HG02759 (cell line): Measurements from ENCODE around the gene TMTC2.
"Not testable (repeated sequence)": the region's sequence is repeated elsewhere in the genome, so short reads cannot be mapped to it uniquely, and the experiment has no call there.

Experiments used
- ATAC-seq: cut with Tn5 transposase; IDR thresholded peaks from one replicate; pipeline ENCODE4 v1.9.1; 2021; ENCODE audit warnings: mild to moderate bottlenecking, moderate library complexity; ENCODE audit not compliant: unreplicated experiment

The TMTC2 gene

DNA sequence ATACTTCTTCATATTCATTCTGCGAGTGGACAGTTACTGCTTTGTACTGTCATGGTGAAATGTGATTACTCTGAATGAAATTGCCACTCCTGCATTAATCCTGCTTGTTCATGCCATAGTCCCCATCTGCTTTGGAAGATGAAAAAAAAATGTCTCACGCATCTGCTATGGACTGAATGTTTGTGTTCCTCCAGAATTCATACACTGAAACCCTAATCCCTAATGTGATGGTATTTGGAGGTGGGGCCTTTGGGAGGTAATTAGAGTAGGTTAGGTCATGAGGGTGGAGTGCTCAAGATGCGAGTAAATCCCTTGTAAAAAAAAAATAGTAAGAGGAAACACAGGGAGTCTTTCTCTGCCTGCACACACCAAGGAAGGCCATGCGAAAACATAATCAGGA, 427.2 kb downstream of the TMTC2 start:
- no peak for ATAC-seq

DNA sequence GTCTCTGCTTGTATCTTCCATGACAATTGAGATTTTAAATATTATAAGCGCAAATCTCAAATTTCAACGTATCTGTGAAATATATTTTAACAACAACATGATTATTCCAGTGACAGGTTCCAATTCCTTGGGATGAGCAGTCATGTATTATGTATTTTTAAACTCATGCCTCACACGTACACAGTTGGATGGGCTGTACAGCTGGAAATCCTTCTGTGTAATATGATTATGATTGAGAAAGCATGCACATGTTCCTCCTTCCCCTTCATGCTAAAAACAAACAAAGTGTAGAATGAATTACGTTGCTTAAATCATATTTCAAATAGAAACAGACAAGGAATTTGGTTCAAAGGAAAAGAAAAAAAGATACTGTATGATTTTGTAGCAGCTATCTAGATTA, 428.3 kb downstream of the TMTC2 start:
- ATAC-seq = no peak

- not testable (repeated sequence) for ATAC-seq
Measured at GRCh38 chr12:83117926-83118325, 431.2 kb downstream of the TMTC2 start.

GRCh38 chr12:83121897-83122622, 435.4 kb downstream of the TMTC2 start:
- no peak for ATAC-seq

GRCh38 chr12:83122623-83122934, 435.9 kb downstream of the TMTC2 start:
- ATAC-seq = no peak

- ATAC-seq = no peak
Measured at GRCh38 chr12:83123039-83123438, 436.3 kb downstream of the TMTC2 start.

GRCh38 chr12:83128540-83128939, 441.8 kb downstream of the TMTC2 start:
- ATAC-seq = no peak

- no peak for ATAC-seq
Measured at GRCh38 chr12:83130178-83130577, 443.5 kb downstream of the TMTC2 start.

GRCh38 chr12:83132360-83132759, 445.7 kb downstream of the TMTC2 start:
- no peak for ATAC-seq

- no peak for ATAC-seq
Measured at GRCh38 chr12:83136411-83136810, 449.7 kb downstream of the TMTC2 start.

GRCh38 chr12:83140135-83140534, 453.4 kb downstream of the TMTC2 start:
- no peak for ATAC-seq

- no peak for ATAC-seq
Measured at GRCh38 chr12:83141460-83141994, 454.8 kb downstream of the TMTC2 start.

- ATAC-seq = no peak
Measured at GRCh38 chr12:83142914-83143313, 456.2 kb downstream of the TMTC2 start.

DNA sequence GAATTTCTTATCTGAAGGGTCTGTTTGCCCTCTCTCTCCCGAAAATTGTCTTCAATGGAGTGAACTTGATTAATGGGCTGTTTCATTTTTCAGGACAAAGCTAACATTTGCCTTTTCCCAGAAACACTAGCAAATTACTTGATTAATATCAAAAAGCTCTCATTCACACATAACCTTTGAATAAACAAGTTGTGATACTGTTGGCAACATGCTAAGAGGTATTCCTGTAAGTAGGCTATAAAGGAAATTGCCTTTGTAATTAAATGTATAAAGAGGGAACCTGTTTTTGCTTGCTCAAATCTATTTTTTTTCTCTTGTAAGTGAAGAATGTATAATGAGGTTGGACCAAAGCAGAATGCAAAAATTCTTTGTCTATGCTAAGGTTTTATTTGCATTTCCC, 457.2 kb downstream of the TMTC2 start:
- no peak for ATAC-seq

DNA sequence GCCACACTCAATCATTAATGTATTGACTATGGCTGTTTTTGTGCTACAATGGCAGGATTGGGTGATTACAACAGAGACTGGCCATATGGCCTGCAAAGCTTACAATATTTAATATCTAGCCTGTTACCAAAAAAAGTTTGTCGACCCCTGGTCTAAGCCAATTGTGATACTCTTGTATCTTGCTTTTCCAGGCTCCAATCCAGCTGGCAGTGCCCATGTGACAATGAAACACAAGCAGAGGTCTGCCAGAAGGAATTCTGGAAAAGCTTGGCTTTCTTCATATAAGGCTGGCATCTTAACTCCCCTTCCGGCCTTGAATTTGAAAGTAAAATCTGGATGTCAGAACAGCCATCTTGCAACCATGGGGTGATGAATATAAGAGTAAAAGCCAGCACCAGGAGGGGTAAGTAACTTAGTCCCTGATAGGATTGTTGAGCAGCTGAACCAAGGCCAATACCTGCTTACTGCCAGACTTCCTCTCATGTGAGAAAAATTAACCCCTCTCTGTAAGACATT, 458.7 kb downstream of the TMTC2 start:
- ATAC-seq = no peak

DNA sequence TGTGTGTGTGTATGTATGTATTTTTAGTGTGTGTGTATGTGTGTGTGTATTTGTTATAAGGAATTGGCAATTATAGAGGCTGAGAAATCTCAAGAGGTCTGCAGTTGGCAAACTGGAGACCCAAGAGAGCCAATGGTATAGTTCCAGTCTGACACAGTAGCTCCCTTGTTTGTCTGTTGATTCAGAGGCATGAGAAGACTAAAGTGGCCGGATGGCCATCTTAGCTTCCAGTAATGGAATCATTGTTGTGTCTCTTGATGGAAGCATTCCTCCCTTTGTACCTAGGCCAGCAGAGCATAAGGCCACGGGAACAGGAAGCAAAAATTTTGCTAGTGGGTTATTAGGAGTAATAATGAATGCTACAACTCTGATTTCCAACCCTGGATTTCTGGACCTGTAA, 460.6 kb downstream of the TMTC2 start:
- no peak for ATAC-seq

- ATAC-seq = no peak
Measured at GRCh38 chr12:83149987-83150386, 463.3 kb downstream of the TMTC2 start.

DNA sequence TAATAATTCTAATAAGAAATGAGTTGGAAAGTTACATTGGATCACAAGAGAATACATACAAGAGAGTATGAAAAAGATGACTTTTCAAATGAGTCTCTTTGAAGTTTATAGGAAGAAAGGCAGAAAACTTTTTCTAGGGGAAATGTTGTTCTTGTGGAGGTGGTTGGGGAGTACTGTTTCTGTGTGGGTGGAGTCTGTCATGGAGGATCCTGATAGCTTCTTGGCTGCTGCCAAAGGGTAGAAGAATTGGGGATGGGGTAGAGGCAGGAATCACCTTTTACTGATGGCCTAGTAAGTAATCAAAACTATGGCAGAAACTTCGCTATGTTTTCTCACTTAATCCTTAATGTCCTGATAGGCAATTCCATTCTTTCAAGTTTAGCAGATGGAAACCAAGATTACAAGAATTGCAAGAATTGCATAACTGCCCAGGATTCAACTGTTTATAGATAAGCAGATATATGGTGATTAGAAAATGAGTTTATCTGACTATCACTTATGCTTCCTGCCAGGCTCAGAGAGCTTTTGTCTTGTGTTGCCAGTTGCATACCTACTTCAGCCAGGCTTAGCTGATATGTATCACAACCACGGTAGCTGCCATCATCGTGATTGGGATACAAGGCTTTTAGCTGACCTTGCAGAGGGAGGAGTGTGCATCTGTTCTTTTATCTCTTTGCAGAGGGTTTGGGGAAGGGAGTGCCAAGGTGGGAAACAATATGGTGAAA, 463.9 kb downstream of the TMTC2 start:
- no peak for ATAC-seq

- ATAC-seq = no peak
Measured at GRCh38 chr12:83153177-83153576, 466.5 kb downstream of the TMTC2 start.

DNA sequence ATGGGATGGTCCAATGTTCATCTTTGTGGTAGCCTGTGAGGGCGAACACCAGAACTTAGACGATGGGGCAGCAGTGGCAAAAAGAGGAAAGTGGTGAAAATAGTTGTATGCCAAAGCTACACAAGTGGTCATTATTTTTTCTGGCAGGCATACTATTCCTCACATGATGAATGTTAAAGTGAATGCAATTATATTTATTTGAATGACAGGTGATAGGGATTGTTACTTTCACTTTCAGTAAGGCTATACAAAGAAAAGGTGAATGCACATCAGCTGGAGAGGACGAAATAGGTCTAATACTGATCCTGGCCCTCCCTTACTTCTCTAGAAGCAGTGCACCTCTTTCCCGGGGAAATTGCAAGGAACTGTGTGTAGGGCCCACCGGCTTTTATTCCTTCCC, 470.1 kb downstream of the TMTC2 start:
- no peak for ATAC-seq

DNA sequence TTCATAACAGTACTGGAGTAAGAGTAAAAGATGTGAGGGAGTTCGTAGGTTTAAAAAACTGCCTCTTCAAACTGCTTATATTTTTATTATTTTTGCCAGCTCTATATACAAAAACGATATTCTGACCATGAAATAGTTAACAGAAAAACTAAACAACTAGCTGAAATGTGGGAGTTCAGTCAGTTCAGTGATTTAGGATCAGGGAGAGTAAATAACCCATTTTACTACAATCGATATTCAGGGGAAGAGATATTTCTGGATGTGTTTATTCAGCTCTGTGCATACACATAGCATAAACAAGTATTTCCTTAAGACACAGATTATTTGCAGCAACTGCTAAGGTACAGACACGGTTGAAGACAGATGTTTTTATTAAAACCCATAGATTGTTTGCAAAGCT, 470.9 kb downstream of the TMTC2 start:
- no peak for ATAC-seq

DNA sequence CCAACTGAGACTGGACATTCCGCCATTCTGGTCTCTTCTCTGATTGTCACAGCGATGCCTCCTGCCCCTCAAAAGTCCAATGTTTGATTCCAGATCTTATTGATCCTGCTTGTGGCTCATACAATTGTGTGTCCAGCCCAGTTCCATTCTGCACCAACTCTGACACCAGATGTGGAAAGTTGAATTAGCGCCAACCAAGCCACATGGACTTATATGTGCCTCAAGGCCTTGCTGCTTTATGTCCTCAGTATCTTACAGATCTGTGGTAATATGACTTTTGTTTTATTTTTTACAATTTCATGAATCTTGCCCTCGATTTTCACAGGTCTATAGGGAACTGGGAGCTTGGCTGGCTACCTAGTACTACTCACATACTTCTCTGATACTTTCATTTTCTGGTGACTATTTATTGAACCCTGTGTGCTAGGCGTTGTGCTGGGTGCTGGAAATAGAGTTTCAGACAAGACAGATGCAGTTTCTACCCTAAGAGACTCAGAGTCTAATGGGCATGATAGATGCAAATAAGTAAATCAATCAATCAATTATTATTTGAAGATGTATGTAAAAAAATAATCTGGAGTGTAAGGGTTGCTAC, 472.0 kb downstream of the TMTC2 start:
- no peak for ATAC-seq
